ENCODE results near the gene NMS. TPM values are rescaled to one million over a fixed set of nuclear protein-coding genes. Genes with fewer than 3 reads are reported as not detected.

The NMS gene
- total and polyA plus RNA-seq, 2 of the 8 experiments (the other 6 are each of a cell fraction or from before 2014, with no cell fraction given), result not detected

DNA sequence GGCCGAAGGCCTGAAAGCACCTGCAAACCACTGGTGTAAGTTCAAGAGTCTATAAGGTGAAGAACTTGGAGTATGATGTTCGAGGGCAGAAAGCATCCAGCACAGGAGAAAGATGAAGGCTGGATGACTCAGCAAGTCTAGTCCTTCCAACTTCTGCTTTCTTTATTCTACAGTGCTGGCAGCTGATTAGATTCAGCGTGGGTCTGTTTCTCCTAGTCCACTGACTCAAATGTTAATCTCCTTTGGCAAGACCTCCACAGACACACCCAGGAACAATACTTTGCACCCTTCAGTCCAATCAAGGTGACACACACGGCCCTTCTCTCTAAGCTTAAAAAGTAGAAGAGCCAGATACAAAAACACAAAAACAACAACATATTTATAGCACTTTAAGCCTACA lies 43.4 kb downstream of the NMS start (continued):
- TF ChIP-seq TEAD4 (IDR thresholded peaks at IDR 0.05; ENCODE audit: low read depth, low read length), result no peak
- TF ChIP-seq, protein P1, sequence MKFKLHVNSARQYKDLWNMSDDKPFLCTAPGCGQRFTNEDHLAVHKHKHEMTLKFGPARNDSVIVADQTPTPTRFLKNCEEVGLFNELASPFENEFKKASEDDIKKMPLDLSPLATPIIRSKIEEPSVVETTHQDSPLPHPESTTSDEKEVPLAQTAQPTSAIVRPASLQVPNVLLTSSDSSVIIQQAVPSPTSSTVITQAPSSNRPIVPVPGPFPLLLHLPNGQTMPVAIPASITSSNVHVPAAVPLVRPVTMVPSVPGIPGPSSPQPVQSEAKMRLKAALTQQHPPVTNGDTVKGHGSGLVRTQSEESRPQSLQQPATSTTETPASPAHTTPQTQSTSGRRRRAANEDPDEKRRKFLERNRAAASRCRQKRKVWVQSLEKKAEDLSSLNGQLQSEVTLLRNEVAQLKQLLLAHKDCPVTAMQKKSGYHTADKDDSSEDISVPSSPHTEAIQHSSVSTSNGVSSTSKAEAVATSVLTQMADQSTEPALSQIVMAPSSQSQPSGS (IDR thresholded peaks at IDR 0.05; ENCODE audit: low read length), result no peak
- no peak for TF ChIP-seq NRF1 (IDR thresholded peaks at IDR 0.05; ENCODE audit: low read depth, low read length)
- TF ChIP-seq, protein P2, sequence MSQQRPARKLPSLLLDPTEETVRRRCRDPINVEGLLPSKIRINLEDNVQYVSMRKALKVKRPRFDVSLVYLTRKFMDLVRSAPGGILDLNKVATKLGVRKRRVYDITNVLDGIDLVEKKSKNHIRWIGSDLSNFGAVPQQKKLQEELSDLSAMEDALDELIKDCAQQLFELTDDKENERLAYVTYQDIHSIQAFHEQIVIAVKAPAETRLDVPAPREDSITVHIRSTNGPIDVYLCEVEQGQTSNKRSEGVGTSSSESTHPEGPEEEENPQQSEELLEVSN (IDR thresholded peaks at IDR 0.05), result no peak
- no peak for TF ChIP-seq POLR2AphosphoS5 (IDR thresholded peaks at IDR 0.05; ENCODE audit: low read depth, low read length)

Measured in H1 (cell line).